Measurements from ENCODE around the gene ARHGAP12. TPM values are rescaled to one million over a fixed set of nuclear protein-coding genes. Genes with fewer than 3 reads are reported as not detected.
"Not testable (repeated sequence)": the region's sequence is repeated elsewhere in the genome, so short reads cannot be mapped to it uniquely, and the experiment has no call there.

ARHGAP12 gene
- total RNA-seq, 8 experiments from 2014 or later = 20.9 to 50.3 (median 29.7) TPM

- 39 to 100% (median 97%) methylated on average over 2 to 7 of the region's 7 CpGs for WGBS, 10 experiments
These were observed 20.5 kb downstream of the ARHGAP12 start for GRCh38 chr10:31908157-31908556.

GRCh38 chr10:31906039-31906438 is 22.6 kb downstream of the ARHGAP12 start:
- Histone ChIP-seq H3K4me1 (replicated peaks in 1 of 2) (no peaks in the 10 kb centered on the region), H3K27ac (no peak overlapping the region), H3K4me3 (no peak overlapping the region)
- WGBS, 10 experiments = 50 to 100% (median 90%) methylated on average over 1 to 4 of the region's 5 CpGs
- in situ Hi-C loops (cut with MboI; ENCODE audit: low pct_unique_long_range_greater_than_20kb in 2 of 9, low sequenced_read_pairs in 9 of 9, unreplicated experiment in 9 of 9) = no loop called here
- no peak for ATAC-seq (replicated peaks in 6 of 8)

More at GRCh38 chr10:31908157-31908556, 20.5 kb downstream of the ARHGAP12 start:
- Histone ChIP-seq H3K4me1 (replicated peaks in 1 of 2) (no peaks in the 10 kb centered on the region), H3K27ac (no peak overlapping the region), H3K4me3 (no peak overlapping the region)
- no peak for ATAC-seq (replicated peaks in 6 of 8)
- in situ Hi-C loops (cut with MboI; ENCODE audit: low pct_unique_long_range_greater_than_20kb in 2 of 9, low sequenced_read_pairs in 9 of 9, unreplicated experiment in 9 of 9) = no loop called here

GRCh38 chr10:31905586-31905985 is 23.0 kb downstream of the ARHGAP12 start:
- Histone ChIP-seq H3K4me3 (no peak overlapping the region), H3K4me1 (replicated peaks in 1 of 2) (no peaks in the 10 kb centered on the region), H3K27ac (no peak overlapping the region)
- no peak for ATAC-seq (replicated peaks in 6 of 8)
- in situ Hi-C loops (cut with MboI; ENCODE audit: low pct_unique_long_range_greater_than_20kb in 2 of 9, low sequenced_read_pairs in 9 of 9, unreplicated experiment in 9 of 9) = no loop called here
- WGBS, 10 experiments = 70 to 100% (median 95%) methylated on average over 1 of the region's 1 CpG

DNA sequence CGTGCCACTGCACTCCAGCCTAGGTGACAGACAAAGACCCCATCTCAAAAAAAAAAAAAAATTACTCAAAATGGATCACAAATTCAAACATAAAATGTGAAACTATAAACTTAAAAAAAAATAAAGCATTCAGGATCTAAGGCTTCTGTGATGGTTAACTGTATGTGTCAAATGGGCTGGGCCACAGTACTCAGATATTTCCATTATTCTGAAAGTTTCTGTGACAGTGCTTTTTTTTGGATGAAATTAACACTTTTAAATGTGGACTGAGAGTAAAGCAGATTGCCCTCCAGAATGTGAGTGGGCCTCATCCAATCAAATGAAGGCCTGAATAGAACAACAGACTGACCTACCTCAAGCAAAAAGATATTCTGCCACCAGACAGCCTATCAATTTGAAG is 26.0 kb downstream of the ARHGAP12 start:
- Histone ChIP-seq H3K4me3 (no peak overlapping the region), H3K27ac (no peak overlapping the region), H3K4me1 (replicated peaks in 1 of 2) (no peaks in the 10 kb centered on the region)
- 90 to 100% (median 100%) methylated on average over 1 of the region's 1 CpG; no CpG with 5 or more reads in 6 of the 10 experiments for WGBS, 10 experiments
- in situ Hi-C loops (cut with MboI; ENCODE audit: low pct_unique_long_range_greater_than_20kb in 2 of 9, low sequenced_read_pairs in 9 of 9, unreplicated experiment in 9 of 9) = no loop called here
- peak in 2 of 8 experiments; percentile 66 to 76 for ATAC-seq (replicated peaks in 6 of 8)

DNA sequence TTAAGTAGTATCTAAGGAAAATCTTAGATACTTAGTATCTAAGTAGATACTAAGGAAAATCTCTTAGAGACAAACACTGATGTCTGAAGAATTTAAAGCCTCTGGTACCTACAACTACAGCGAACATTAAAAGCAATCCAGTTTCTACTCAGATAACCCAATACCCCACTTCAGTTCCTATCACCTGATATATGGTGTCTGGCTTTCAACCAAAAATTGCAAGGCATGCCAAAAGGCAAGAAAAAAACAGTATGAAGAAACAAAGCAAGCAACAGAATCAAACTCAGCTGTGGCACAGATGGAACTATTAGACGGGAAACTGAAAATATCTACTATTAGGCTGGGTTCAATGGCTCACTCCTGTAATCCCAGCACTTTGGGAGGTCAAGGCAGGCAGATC is 31.1 kb downstream of the ARHGAP12 start:
- Histone ChIP-seq H3K4me1 (replicated peaks in 1 of 2) (no peaks in the 10 kb centered on the region), H3K4me3 (no peak overlapping the region), H3K27ac (no peak overlapping the region)
- ATAC-seq (replicated peaks in 6 of 8) = peak in 1 of 8 experiments; percentile 13
- in situ Hi-C loops (cut with MboI; ENCODE audit: low pct_unique_long_range_greater_than_20kb in 2 of 9, low sequenced_read_pairs in 9 of 9, unreplicated experiment in 9 of 9) = no loop called here
- WGBS, 10 experiments = 0 to 100% (median 80%) methylated on average over 1 to 2 of the region's 2 CpGs; no CpG with 5 or more reads in 3 of the 10 experiments

- 0 to 100% (median 63%) methylated on average over 1 of the region's 1 CpG; no CpG with 5 or more reads in 7 of the 10 experiments for WGBS, 10 experiments
- H3K4me1 ChIP-seq (replicated peaks in 1 of 2) = no peaks in the 10 kb centered on the region
- in situ Hi-C loops (cut with MboI; ENCODE audit: low pct_unique_long_range_greater_than_20kb in 2 of 9, low sequenced_read_pairs in 9 of 9, unreplicated experiment in 9 of 9) = no loop called here
- no peak overlapping the region for H3K27ac ChIP-seq
- no peak overlapping the region for H3K4me3 ChIP-seq
- ATAC-seq (replicated peaks in 6 of 8) = peak in 3 of 8 experiments; percentile 39 to 92 (median 85)
These were observed 31.7 kb downstream of the ARHGAP12 start for GRCh38 chr10:31896968-31897384.

DNA sequence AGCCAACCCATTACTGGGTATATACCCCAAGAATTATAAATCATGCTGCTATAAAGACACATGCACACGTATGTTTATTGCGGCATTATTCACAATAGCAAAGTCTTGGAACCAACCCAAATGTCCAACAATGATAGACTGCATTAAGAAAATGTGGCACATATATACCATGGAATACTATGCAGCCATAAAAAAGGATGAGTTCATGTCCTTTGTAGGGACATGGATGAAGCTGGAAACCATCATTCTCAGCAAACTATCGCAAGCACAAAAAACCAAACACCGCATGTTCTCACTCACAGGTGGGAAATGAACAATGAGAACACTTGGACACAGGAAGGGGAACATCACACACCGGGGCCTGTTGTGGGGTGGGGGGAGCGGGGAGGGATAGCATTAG is 32.9 kb downstream of the ARHGAP12 start:
- WGBS, 10 experiments = 84 to 93% methylated on average over 2 to 3 of the region's 6 CpGs; no CpG with 5 or more reads in 8 of the 10 experiments
- in situ Hi-C loops (cut with MboI; ENCODE audit: low pct_unique_long_range_greater_than_20kb in 2 of 9, low sequenced_read_pairs in 9 of 9, unreplicated experiment in 9 of 9); H3K4me1 ChIP-seq (replicated peaks in 1 of 2); H3K27ac ChIP-seq; ATAC-seq (replicated peaks in 6 of 8); H3K4me3 ChIP-seq: not testable (repeated sequence)

DNA sequence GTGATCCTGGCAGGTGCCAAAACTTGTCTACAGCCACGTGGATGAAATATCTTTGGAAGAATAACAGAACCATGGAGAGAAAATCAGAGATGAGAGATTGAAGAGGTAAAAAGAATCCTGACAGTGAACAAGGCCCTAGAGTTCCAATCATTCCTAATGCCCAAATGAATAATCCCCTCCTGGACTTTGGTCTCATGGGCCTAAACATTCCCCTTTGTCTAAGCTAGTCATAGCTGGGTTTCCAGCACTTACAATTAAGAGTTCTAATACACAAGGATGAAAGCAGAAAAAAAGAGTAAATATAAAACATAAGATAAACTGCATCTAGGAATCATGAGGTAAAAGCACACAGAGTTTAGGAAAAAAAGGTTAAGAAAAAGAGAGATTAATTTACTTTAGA is 40.2 kb downstream of the ARHGAP12 start:
- ATAC-seq (replicated peaks in 6 of 8) = no peak
- Histone ChIP-seq H3K27ac (no peak overlapping the region), H3K4me1 (replicated peaks in 1 of 2) (no peaks in the 10 kb centered on the region), H3K4me3 (no peak overlapping the region)
- in situ Hi-C loops (cut with MboI; ENCODE audit: low pct_unique_long_range_greater_than_20kb in 2 of 9, low sequenced_read_pairs in 9 of 9, unreplicated experiment in 9 of 9) = no loop called here
- 14 to 100% (median 78%) methylated on average over 1 of the region's 1 CpG; no CpG with 5 or more reads in 2 of the 10 experiments for WGBS, 10 experiments

DNA sequence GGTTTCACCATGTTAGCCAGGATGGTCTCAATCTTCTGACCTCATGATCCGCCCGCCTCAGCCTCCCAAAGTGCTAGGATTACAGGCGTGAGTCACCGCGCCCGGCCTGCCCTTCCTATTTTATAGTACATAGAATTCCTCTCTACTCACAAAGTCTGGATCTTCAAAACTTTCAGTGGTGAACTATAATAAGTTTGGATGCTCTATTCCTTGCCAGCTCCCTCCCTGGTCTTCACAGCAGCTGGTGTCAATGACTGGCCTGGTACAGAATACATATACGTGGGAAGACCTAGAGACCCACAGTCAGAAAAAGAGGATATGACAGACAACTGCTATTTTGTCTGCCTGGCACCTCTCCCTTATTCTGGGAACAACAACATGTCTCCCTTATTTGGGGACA is 40.8 kb downstream of the ARHGAP12 start:
- no peak for ATAC-seq (replicated peaks in 6 of 8)
- Histone ChIP-seq H3K4me1 (replicated peaks in 1 of 2) (no peaks in the 10 kb centered on the region), H3K27ac (no peak overlapping the region), H3K4me3 (no peak overlapping the region)
- 86 to 100% (median 100%) methylated on average over 1 to 6 of the region's 7 CpGs; no CpG with 5 or more reads in 3 of the 10 experiments for WGBS, 10 experiments
- in situ Hi-C loops (cut with MboI; ENCODE audit: low pct_unique_long_range_greater_than_20kb in 2 of 9, low sequenced_read_pairs in 9 of 9, unreplicated experiment in 9 of 9) = no loop called here

DNA sequence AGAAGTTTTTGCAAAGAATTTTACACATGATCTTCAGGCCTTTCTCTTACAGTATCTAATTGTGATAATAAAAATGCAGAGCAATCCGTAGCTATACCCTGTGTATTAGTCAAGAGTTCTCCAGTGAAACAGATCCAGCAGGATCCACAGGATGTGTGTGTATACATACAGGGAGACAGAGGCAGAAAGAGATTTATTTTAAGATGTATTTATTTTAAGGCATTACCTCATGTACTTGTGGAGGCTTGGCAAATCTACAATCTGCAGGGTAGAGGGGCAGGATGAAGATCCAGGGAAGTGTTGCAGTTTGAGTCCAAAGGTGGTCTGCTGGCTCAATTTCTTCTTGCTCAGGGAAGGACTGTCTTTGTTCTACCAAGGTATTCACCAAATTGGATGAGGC is 41.7 kb downstream of the ARHGAP12 start:
- Histone ChIP-seq H3K4me3 (no peak overlapping the region), H3K4me1 (replicated peaks in 1 of 2) (no peaks in the 10 kb centered on the region), H3K27ac (no peak overlapping the region)
- no peak for ATAC-seq (replicated peaks in 6 of 8)
- in situ Hi-C loops (cut with MboI; ENCODE audit: low pct_unique_long_range_greater_than_20kb in 2 of 9, low sequenced_read_pairs in 9 of 9, unreplicated experiment in 9 of 9) = no loop called here
- 40 to 100% (median 100%) methylated on average over 1 of the region's 1 CpG; no CpG with 5 or more reads in 5 of the 10 experiments for WGBS, 10 experiments

- Histone ChIP-seq H3K4me1 (replicated peaks in 1 of 2) (no peaks in the 10 kb centered on the region), H3K4me3 (no peak overlapping the region), H3K27ac (no peak overlapping the region)
- no peak for ATAC-seq (replicated peaks in 6 of 8)
- in situ Hi-C loops (cut with MboI; ENCODE audit: low pct_unique_long_range_greater_than_20kb in 2 of 9, low sequenced_read_pairs in 9 of 9, unreplicated experiment in 9 of 9) = no loop called here
These were observed 42.7 kb downstream of the ARHGAP12 start for GRCh38 chr10:31885971-31886370.

- Histone ChIP-seq H3K4me3 (no peak overlapping the region), H3K27ac (no peak overlapping the region), H3K4me1 (replicated peaks in 1 of 2) (no peaks in the 10 kb centered on the region)
- ATAC-seq (replicated peaks in 6 of 8) = no peak
- 86 to 100% (median 95%) methylated on average over 1 to 2 of the region's 2 CpGs; no CpG with 5 or more reads in 1 of the 10 experiments for WGBS, 10 experiments
- in situ Hi-C loops (cut with MboI; ENCODE audit: low pct_unique_long_range_greater_than_20kb in 2 of 9, low sequenced_read_pairs in 9 of 9, unreplicated experiment in 9 of 9) = no loop called here
These were observed 44.2 kb downstream of the ARHGAP12 start for GRCh38 chr10:31884386-31884785.

GRCh38 chr10:31883397-31883796 is 45.2 kb downstream of the ARHGAP12 start:
- no peaks in the 10 kb centered on the region for H3K4me1 ChIP-seq (replicated peaks in 1 of 2)
- WGBS, 10 experiments = 50 to 93% (median 83%) methylated on average over 1 to 3 of the region's 3 CpGs; no CpG with 5 or more reads in 1 of the 10 experiments
- no peak overlapping the region for H3K27ac ChIP-seq
- no peak overlapping the region for H3K4me3 ChIP-seq
- ATAC-seq (replicated peaks in 6 of 8) = no peak
- in situ Hi-C loops (cut with MboI; ENCODE audit: low pct_unique_long_range_greater_than_20kb in 2 of 9, low sequenced_read_pairs in 9 of 9, unreplicated experiment in 9 of 9) = no loop called here

GRCh38 chr10:31878486-31878885 is 50.1 kb downstream of the ARHGAP12 start:
- H3K4me3 ChIP-seq = no peak overlapping the region
- no peak overlapping the region for H3K27ac ChIP-seq
- in situ Hi-C loops (cut with MboI; ENCODE audit: low pct_unique_long_range_greater_than_20kb in 2 of 9, low sequenced_read_pairs in 9 of 9, unreplicated experiment in 9 of 9) = no loop called here
- H3K4me1 ChIP-seq (replicated peaks in 1 of 2) = peaks cover 0 to 4% of the 10 kb centered on the region in 2 donors
- no peak for ATAC-seq (replicated peaks in 6 of 8)
